BJ (cell line): Measurements from ENCODE around the gene ABHD5. TPM values are rescaled to one million over a fixed set of nuclear protein-coding genes. Genes with fewer than 3 reads are reported as not detected.

Experiments
- CTCF ChIA-PET: fragments of 350-600 bp; formaldehyde crosslinking; extraction: SDS; loops from one replicate; lab custom pipeline; 2021; ENCODE audit warnings: antibody characterized with exemption, inconsistent platforms; lab: Yijun Ruan, JAX
- POLR2A ChIA-PET: fragments of 300-600 bp; sonication (Branson Sonifier 250); formaldehyde crosslinking; extraction: SDS; loops from one replicate; lab custom pipeline; 2021; ENCODE audit warnings: antibody characterized with exemption; lab: Charles Lee
- DNase-seq: peaks from one replicate; pipeline ENCODE4 v3.0.0-alpha.2; 2011; ENCODE audit warnings: low read depth
- H3K27me3 ChIP-seq: 2 replicates; pipeline ENCODE4 v1.6.0; 2011; ENCODE audit warnings: low read length; ENCODE audit not compliant: control insufficient read depth, insufficient read depth
- H3K36me3 ChIP-seq: 2 replicates; pipeline ENCODE4 v1.5.1; 2011; ENCODE audit warnings: low read length; ENCODE audit not compliant: control insufficient read depth, insufficient read depth
- H3K4me3 ChIP-seq: 2 replicates; pipeline ENCODE4 v1.5.1; 2011; ENCODE audit warnings: low read depth, mild to moderate bottlenecking, control low read depth, low read length
- CTCF ChIP-seq: IDR thresholded peaks from 2 replicates; pipeline ENCODE4 v1.5.1; 2011; ENCODE audit warnings: low read depth, mild to moderate bottlenecking, control low read depth, inconsistent platforms, low read length, moderate library complexity; ENCODE audit not compliant: insufficient read depth
- polyA minus RNA-seq: library from RNA; depleted of rRNA, polyadenylated mRNA; stranded (reverse); fragments of >200 nt; gene quantifications from 2 replicates; pipeline ENCODE4 v1.2.3, GENCODE V29; 2011; rRNA and poly(A)+ RNA removed
- polyA plus RNA-seq: library from polyadenylated mRNA; depleted of rRNA; stranded (reverse); fragments of >200 nt; gene quantifications from 2 replicates; pipeline ENCODE4 v1.2.3, GENCODE V29; 2011; rRNA removed

ABHD5 gene
- polyA plus RNA-seq (18.2 and 33.7 TPM in 2 replicates), polyA minus RNA-seq (12.9 and 17.3 TPM in 2 replicates)

- Histone ChIP-seq H3K27me3 (no peaks in the 10 kb centered on the region), H3K4me3 (peak within 1 kb of the TSS; percentile 84), H3K36me3 (no peaks in the 10 kb centered on the region)
- peak; percentile 28 for TF ChIP-seq CTCF
- ChIA-PET POLR2A (no interaction called here), CTCF (interaction anchor here (0.7 kb wide), 1 partner anchor 149 kb away, joined by 3 read pairs; no protein-coding TSS in a partner anchor)
- DNase-seq, result peak; percentile 73
Measured at GRCh38 chr3:43690400-43691119, at the start of gene ABHD5. Gene ABHD5 (plus strand): TSS chr3:43690938. CDS start chr3:43690993, 55 bp downstream.

- ChIA-PET POLR2A (no interaction called here), CTCF (interaction anchor here (0.8 to 1.2 kb wide), 2 partner anchors 10 to 11 kb away, joined by 3 to 4 read pairs; no protein-coding TSS in a partner anchor)
- no peaks in the 10 kb centered on the region; the same call in 1 of the 2 replicates for H3K27me3 ChIP-seq
- no peak overlapping the region for H3K4me3 ChIP-seq
- DNase-seq, result no peak
- H3K36me3 ChIP-seq, result no peaks in the 10 kb centered on the region
- no peak for TF ChIP-seq CTCF
Measured at GRCh38 chr3:43641306-43642114, 49.2 kb upstream of the ABHD5 start.

- Histone ChIP-seq H3K27me3 (no peaks in the 10 kb centered on the region; the same call in 1 of the 2 replicates), H3K36me3 (no peaks in the 10 kb centered on the region), H3K4me3 (no peak overlapping the region)
- CTCF ChIA-PET, result no interaction called here
- no peak for DNase-seq
- TF ChIP-seq CTCF, result no peak
- POLR2A ChIA-PET, result no interaction called here
Measured at GRCh38 chr3:43644443-43644842, 46.3 kb upstream of the ABHD5 start.

- Histone ChIP-seq H3K36me3 (no peaks in the 10 kb centered on the region), H3K4me3 (no peak overlapping the region), H3K27me3 (no peaks in the 10 kb centered on the region; the same call in 1 of the 2 replicates)
- no peak for TF ChIP-seq CTCF
- ChIA-PET CTCF (no interaction called here), POLR2A (no interaction called here)
- no peak for DNase-seq
Measured at GRCh38 chr3:43647331-43648166, 43.2 kb upstream of the ABHD5 start.
